ENCODE measurements around the gene RIMBP3C. TPM values are rescaled to one million over a fixed set of nuclear protein-coding genes. Genes with fewer than 3 reads are reported as not detected.
"Not testable (repeated sequence)": the region's sequence is repeated elsewhere in the genome, so short reads cannot be mapped to it uniquely, and the experiment has no call there.

RIMBP3C gene
- total RNA-seq, 2 donors from 2014 or later, result 0.25 to 0.33 TPM

- not testable (repeated sequence) for H3K36me3 Mint-ChIP-seq; H3K9me3 Mint-ChIP-seq; H3K27ac Mint-ChIP-seq; DNase-seq (ENCODE audit: low spot score in 2 of 2); ATAC-seq
Measured at GRCh38 chr22:21498489-21498888, 52.8 kb downstream of the RIMBP3C start.

- not testable (repeated sequence) for DNase-seq (ENCODE audit: low spot score in 2 of 2); ATAC-seq; H3K9me3 Mint-ChIP-seq; H3K27ac Mint-ChIP-seq; H3K36me3 Mint-ChIP-seq
Measured at GRCh38 chr22:21497984-21498383, 53.3 kb downstream of the RIMBP3C start.

Other genes with a start within 250 kb of the RIMBP3C start
- gene RIMBP3B, start 167.7 kb downstream of the RIMBP3C start, total RNA-seq, result under 1 TPM; 0.07 to 0.27 TPM
- gene HIC2, start 134.1 kb downstream of the RIMBP3C start, total RNA-seq, result 1 to 10 TPM; 6.0 to 6.8 TPM
- gene TMEM191C, start 84.1 kb downstream of the RIMBP3C start, total RNA-seq, result 1 to 10 TPM in 1 of 2 donors, under 1 TPM in 1; 0.93 to 3.2 TPM
- 10 to 100 TPM; 46.1 to 62.5 TPM for gene UBE2L3, start 16.3 kb upstream of the RIMBP3C start, total RNA-seq
- gene YDJC, start 78.6 kb upstream of the RIMBP3C start, total RNA-seq, result 10 to 100 TPM; 26.9 to 47.9 TPM
- under 1 TPM in 1 of 2 donors, not detected in 1; 0.54 TPM for gene CCDC116, start 81.3 kb upstream of the RIMBP3C start, total RNA-seq
- gene SDF2L1, start 90.8 kb upstream of the RIMBP3C start, total RNA-seq, result 10 to 100 TPM; 25.3 to 27.8 TPM
- 10 to 100 TPM; 33.9 to 50.5 TPM for gene PPIL2, start 114.6 kb upstream of the RIMBP3C start, total RNA-seq
- gene YPEL1, start 184.3 kb upstream of the RIMBP3C start, total RNA-seq, result 1 to 10 TPM; 2.4 to 4.9 TPM

All from activated naive CD4-positive, alpha-beta T cell treated with anti-CD3 and anti-CD28 coated beads, Interleukin-2, amount 50 U/mL, for 72 hours (primary cell).